Coronary artery (tissue), 2 donors: Measurements from ENCODE around the gene SELL.
"Not testable (repeated sequence)": the region's sequence is repeated elsewhere in the genome, so short reads cannot be mapped to it uniquely, and the experiment has no call there.

Experiments used
- DNase-seq: peaks from one replicate; pipeline ENCODE4 v3.0.0-alpha.2; 2017; ENCODE audit warnings: low spot score
- H3K27ac ChIP-seq, 2 donors: fragments of 200-600 bp; sonication (generic); one replicate each; pipeline ENCODE4 v1.5.1; 2016 to 2019
- H3K4me3 ChIP-seq: fragments of 200-600 bp; sonication (generic); 2 replicates; pipeline ENCODE4 v1.5.1; 2016; ENCODE audit warnings: mild to moderate bottlenecking, moderate library complexity
- TF ChIP-seq, protein P1 (sequence below): fragments of 200-600 bp; sonication (generic); IDR thresholded peaks from one replicate; pipeline ENCODE4 v1.5.1; 2019; ENCODE audit warnings: antibody characterized with exemption

The SELL gene

DNA sequence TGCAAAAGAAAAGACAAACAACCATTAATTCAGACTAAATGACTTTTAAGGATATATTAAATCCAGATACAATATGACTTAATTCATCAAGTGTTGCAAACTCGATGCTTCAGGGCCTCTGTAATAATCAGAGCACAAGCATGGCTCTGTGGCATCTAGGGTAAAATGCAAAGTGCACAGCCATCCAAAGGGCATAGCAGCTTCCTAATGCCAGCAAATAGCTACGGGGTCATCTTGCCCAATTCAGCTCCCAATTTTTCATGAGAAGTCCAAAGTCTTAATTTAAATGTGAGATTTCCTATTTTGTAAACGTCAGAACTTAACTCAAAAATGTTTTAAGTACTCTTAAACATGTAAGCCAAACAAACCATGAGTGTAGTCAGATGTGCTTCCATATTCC, 14.5 kb upstream of the SELL start:
- Histone ChIP-seq H3K4me3 (no peak overlapping the region), H3K27ac (no peak overlapping the region)
- DNase-seq = no peak
- TF ChIP-seq, protein P1, sequence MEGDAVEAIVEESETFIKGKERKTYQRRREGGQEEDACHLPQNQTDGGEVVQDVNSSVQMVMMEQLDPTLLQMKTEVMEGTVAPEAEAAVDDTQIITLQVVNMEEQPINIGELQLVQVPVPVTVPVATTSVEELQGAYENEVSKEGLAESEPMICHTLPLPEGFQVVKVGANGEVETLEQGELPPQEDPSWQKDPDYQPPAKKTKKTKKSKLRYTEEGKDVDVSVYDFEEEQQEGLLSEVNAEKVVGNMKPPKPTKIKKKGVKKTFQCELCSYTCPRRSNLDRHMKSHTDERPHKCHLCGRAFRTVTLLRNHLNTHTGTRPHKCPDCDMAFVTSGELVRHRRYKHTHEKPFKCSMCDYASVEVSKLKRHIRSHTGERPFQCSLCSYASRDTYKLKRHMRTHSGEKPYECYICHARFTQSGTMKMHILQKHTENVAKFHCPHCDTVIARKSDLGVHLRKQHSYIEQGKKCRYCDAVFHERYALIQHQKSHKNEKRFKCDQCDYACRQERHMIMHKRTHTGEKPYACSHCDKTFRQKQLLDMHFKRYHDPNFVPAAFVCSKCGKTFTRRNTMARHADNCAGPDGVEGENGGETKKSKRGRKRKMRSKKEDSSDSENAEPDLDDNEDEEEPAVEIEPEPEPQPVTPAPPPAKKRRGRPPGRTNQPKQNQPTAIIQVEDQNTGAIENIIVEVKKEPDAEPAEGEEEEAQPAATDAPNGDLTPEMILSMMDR = no peak

DNA sequence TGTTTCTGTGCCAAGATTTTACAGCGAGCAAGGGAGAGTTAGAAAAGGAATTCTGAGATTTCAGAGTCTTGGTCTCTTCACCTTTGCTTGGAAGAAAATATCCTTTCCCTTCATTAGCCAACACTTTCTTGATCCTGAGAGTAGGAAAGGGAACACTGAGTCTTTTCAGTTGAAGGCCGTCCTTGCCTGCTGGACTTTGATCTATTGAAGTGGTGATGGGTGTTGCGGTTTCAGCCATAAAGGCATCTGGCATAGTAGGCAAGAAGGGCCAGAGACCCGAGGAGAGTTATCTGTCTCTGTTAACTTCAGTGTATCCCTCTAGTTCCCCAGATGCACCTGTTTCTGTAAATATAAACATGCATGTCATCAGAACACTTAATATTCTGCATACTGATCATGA, 12.7 kb upstream of the SELL start:
- DNase-seq = no peak
- no peak overlapping the region for H3K27ac ChIP-seq
- TF ChIP-seq, protein P1 = no peak
- H3K4me3 ChIP-seq = no peak overlapping the region

DNA sequence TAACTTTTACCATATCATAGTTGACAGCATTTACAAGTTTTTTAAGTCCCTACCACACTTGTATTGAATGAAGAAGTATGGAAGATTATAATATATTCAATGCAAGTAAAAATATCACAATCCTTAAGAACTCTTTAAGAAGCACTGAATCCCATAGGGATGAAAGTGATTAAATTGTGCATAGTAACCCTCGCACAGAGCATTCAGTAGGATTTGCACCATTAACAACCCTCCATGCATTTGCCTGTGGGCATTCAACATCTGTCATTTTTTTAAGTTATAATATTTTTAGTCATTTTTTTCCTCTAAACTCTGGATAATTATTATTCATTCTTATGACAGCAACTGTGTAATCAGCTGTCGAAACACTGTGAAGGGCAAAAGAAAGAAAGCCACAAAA, 12.3 kb upstream of the SELL start:
- no peak for DNase-seq
- no peak overlapping the region for H3K27ac ChIP-seq
- TF ChIP-seq, protein P1 = no peak
- no peak overlapping the region for H3K4me3 ChIP-seq

DNA sequence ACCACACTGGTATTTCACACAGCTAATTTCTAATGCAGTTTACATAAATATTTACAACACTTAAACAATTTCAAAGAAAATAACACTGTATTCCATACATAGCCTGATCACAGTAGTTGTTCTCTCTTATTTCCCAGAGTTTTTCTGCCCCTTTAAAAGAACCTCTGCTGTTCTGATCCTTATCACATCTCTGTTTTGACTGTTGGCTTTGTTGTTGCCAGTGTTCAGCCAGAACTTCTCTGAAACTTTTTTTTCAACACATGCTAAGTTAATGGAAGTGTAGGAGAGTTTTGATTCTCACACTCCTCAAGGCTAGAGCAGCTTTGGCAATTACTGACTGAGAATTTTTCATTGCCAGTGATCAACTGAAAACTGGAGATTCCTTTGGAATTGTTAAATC, 11.4 kb upstream of the SELL start:
- H3K4me3 ChIP-seq = no peak overlapping the region
- H3K27ac ChIP-seq = no peak overlapping the region
- TF ChIP-seq, protein P1 = no peak
- DNase-seq = no peak

DNA sequence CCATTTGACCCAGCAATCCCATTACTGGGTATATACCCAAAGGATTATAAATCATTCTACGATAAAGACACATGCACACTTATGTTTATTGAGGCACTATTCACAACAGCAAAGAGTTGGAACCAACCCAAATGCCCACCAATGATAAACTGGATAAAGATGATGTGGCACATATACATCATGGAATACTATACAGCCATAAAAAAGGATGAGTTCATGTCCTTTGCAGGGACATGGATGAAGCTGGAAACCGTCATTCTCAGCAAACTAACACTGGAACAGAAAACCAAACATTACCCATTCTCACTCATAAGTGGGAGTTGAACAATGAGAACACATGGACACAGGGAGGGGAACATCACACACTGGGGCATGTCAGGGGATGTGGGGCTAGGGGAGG, 3.7 kb upstream of the SELL start:
- not testable (repeated sequence) for DNase-seq, H3K27ac ChIP-seq, H3K4me3 ChIP-seq

DNA sequence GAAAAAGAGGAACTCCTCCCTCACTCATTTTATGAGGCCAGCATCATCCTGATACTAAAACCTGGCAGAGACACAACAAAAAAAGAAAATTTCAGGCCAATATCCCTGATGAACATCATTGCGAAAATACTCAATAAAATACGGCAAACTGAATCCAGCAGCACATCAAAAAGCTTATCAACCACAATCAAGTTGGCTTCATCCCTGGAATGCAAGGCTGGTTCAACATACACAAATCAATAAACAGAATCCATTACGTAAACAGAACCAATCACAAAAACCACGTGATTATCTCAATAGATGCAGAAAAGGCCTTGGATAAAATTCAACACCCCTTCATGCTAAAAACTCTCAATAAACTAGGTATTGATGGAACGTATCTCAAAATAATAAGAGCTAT, 1.7 kb upstream of the SELL start:
- DNase-seq, H3K27ac ChIP-seq, H3K4me3 ChIP-seq: not testable (repeated sequence)

DNA sequence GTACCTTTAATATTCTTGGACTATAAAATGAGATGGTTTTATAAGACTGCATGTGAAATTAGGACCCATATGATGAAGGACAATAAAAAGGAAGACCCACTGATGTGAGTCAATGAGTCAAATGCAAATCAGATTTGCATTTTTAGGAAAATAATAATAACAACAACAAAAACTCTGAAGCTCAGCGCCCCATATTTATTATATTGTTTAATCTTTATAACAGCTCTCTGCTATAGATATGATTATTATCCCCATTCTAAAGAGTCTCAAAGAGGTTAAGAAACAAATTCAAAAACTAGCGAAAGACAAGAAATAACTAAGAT, 850 bp upstream of the SELL start:
- H3K27ac ChIP-seq = no peak overlapping the region
- no peak for DNase-seq
- no peak overlapping the region for H3K4me3 ChIP-seq
- TF ChIP-seq, protein P1 = no peak

DNA sequence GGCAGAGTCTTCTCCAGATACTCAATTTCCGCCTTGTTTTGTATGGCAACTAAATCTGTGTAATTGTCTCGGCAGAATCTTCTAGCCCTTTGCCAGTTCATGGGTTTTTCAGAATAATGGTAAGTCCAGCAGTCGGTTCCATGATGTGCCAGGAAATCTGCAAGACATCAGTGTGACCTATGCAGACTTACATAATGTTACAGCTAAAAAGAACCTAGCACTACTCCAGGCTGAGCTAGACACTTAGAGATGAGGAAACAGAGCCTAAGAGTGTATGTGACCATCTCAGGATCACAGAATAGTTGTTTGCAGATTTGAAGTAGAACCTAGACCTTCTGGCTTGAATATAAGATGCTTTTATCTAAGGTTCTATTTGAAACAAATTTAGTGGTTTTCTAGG, 2.8 kb downstream of the SELL start:
- Histone ChIP-seq H3K4me3 (no peak overlapping the region), H3K27ac (no peak overlapping the region)
- no peak for DNase-seq

More for the DNA sequence above, 2.8 kb downstream of the SELL start:
- TF ChIP-seq, protein P1 = no peak
